MM.1S (cell line): ENCODE measurements around the gene RBFOX1.

Experiments used
- DNase-seq: peaks from one replicate; pipeline ENCODE4 v3.0.0-alpha.2; 2015
- H2AFZ ChIP-seq: fragments of 300-600 bp; sonication (generic); 2 replicates; pipeline ENCODE4 v1.6.0; 2016; ENCODE audit warnings: antibody characterized with exemption, low read length
- H3F3A ChIP-seq: fragments of 300-600 bp; sonication (generic); 2 replicates; pipeline ENCODE4 v1.6.1; 2016; ENCODE audit warnings: mild to moderate bottlenecking, antibody characterized with exemption, low read length, moderate library complexity, mixed read lengths; ENCODE audit not compliant: insufficient read depth
- H3K27ac ChIP-seq: fragments of 300-600 bp; sonication (generic); 2 replicates; pipeline ENCODE4 v1.5.1; 2016; ENCODE audit warnings: mild to moderate bottlenecking, low read length
- H3K27me3 ChIP-seq: fragments of 300-600 bp; sonication (generic); replicated peaks from 2 replicates; pipeline ENCODE4 v1.6.0; 2016; ENCODE audit warnings: low read length; ENCODE audit not compliant: insufficient read depth
- H3K36me3 ChIP-seq: fragments of 300-600 bp; sonication (generic); replicated peaks from 2 replicates; pipeline ENCODE4 v1.6.1; 2016; ENCODE audit warnings: mild to moderate bottlenecking, low read length, mixed read lengths; ENCODE audit not compliant: insufficient read depth
- H3K4me1 ChIP-seq: fragments of 300-600 bp; sonication (generic); 2 replicates; pipeline ENCODE4 v1.6.1; 2016; ENCODE audit warnings: low read length, mixed read lengths
- H3K4me2 ChIP-seq: fragments of 300-600 bp; sonication (generic); 2 replicates; pipeline ENCODE4 v1.6.0; 2016; ENCODE audit warnings: low read depth, low read length
- H3K4me3 ChIP-seq: fragments of 300-600 bp; sonication (generic); 2 replicates; pipeline ENCODE4 v1.5.1; 2016; ENCODE audit warnings: low read length, mixed read lengths
- H3K79me2 ChIP-seq: fragments of 300-600 bp; sonication (generic); 2 replicates; pipeline ENCODE4 v1.6.1; 2016; ENCODE audit warnings: mixed run types, low read length, mixed read lengths
- H3K9ac ChIP-seq: fragments of 300-600 bp; sonication (generic); 2 replicates; pipeline ENCODE4 v1.6.1; 2016; ENCODE audit warnings: low read length, mixed read lengths
- H3K9me2 ChIP-seq: fragments of 300-600 bp; sonication (generic); replicated peaks from 2 replicates; pipeline ENCODE4 v1.6.1; 2016; ENCODE audit warnings: mild to moderate bottlenecking, low read length, mixed read lengths; ENCODE audit not compliant: insufficient read depth
- H3K9me3 ChIP-seq: fragments of 300-600 bp; sonication (generic); replicated peaks from 2 replicates; pipeline ENCODE4 v1.6.1; 2016; ENCODE audit warnings: mild to moderate bottlenecking, low read length, mixed read lengths; ENCODE audit not compliant: insufficient read depth
- H4K20me1 ChIP-seq: fragments of 300-600 bp; sonication (generic); 2 replicates; pipeline ENCODE4 v1.6.1; 2016; ENCODE audit warnings: mild to moderate bottlenecking, low read length, moderate library complexity, mixed read lengths; ENCODE audit not compliant: insufficient read depth
- EZH2 ChIP-seq: fragments of 300-600 bp; sonication (generic); optimal IDR thresholded peaks from 2 replicates; pipeline ENCODE3; 2017; ENCODE audit warnings: low read depth, mild to moderate bottlenecking, antibody characterized with exemption, low read length, mixed read lengths
- EZH2phosphoT487 ChIP-seq: fragments of 300-600 bp; sonication (generic); IDR thresholded peaks from 2 replicates; pipeline ENCODE4 v1.6.1; 2018; ENCODE audit warnings: antibody characterized with exemption, low read length
- TF ChIP-seq, protein P1 (sequence below): fragments of 300-600 bp; sonication (generic); IDR thresholded peaks from 2 replicates; pipeline ENCODE4 v1.5.1; 2016; ENCODE audit warnings: antibody characterized with exemption, low read length, mixed read lengths

The RBFOX1 gene

DNA sequence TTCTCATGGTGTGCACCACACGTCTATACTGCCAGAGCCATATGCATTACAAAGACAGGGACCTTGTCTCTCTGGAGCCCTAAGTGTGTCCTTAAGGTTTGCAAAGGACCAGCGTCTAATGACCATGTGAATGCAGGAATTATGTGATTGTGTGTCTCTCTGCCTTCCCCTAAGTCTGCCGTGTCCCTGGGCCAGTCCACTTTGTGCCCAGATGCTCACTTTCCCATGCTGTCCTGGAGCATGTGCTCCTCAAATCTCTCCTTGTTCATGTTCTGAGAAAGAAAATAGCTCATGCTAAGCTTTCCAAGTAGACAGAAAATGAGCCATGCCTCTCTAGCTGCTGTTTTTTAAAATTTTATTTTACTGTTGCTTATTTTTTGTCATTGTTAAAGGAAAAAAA lies 125.5 kb downstream of the RBFOX1 start:
- Histone ChIP-seq H3K9ac (no peak overlapping the region), H3K4me3 (no peak overlapping the region), H3K27me3 (no peaks in the 10 kb centered on the region), H3K4me1 (no peaks in the 10 kb centered on the region), H3K36me3 (no peaks in the 10 kb centered on the region), H3K9me2 (no peaks in the 10 kb centered on the region), H3F3A (no peaks in the 10 kb centered on the region), H3K9me3 (no peaks in the 10 kb centered on the region), H3K4me2 (no peak overlapping the region), H4K20me1 (no peaks in the 10 kb centered on the region), H3K79me2 (no peaks in the 10 kb centered on the region), H3K27ac (no peak overlapping the region), H2AFZ (no peak overlapping the region)
- DNase-seq = no peak
- TF ChIP-seq EZH2 (no peak), EZH2phosphoT487 (no peak)
- TF ChIP-seq, protein P1, sequence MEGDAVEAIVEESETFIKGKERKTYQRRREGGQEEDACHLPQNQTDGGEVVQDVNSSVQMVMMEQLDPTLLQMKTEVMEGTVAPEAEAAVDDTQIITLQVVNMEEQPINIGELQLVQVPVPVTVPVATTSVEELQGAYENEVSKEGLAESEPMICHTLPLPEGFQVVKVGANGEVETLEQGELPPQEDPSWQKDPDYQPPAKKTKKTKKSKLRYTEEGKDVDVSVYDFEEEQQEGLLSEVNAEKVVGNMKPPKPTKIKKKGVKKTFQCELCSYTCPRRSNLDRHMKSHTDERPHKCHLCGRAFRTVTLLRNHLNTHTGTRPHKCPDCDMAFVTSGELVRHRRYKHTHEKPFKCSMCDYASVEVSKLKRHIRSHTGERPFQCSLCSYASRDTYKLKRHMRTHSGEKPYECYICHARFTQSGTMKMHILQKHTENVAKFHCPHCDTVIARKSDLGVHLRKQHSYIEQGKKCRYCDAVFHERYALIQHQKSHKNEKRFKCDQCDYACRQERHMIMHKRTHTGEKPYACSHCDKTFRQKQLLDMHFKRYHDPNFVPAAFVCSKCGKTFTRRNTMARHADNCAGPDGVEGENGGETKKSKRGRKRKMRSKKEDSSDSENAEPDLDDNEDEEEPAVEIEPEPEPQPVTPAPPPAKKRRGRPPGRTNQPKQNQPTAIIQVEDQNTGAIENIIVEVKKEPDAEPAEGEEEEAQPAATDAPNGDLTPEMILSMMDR = no peak

DNA sequence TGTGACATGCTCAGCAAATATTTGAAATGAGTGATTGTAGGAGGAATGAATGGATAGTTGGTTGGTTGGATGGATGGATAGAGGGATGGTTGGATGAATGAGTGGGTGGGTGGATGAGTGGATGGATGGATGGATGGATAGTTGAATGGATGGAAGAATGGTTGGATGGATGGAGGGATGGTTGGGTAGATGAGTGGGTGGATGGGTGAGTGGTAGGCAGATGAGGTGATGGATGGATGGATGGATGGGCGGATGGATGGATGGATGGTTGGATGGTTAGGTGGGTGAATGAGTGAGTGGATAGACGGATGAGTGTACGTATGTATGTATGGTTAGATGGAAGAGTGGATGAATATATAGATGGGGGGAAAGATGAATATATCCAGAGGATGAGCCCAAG lies 137.7 kb downstream of the RBFOX1 start:
- no peaks in the 10 kb centered on the region for H3K79me2 ChIP-seq
- DNase-seq = no peak
- H3K9me3 ChIP-seq = no peaks in the 10 kb centered on the region
- H3K9ac ChIP-seq = no peak overlapping the region
- no peak overlapping the region for H3K27ac ChIP-seq
- no peaks in the 10 kb centered on the region for H3K27me3 ChIP-seq
- no peaks in the 10 kb centered on the region for H3K9me2 ChIP-seq
- no peak overlapping the region for H3K4me3 ChIP-seq
- H3K4me1 ChIP-seq = no peaks in the 10 kb centered on the region
- TF ChIP-seq EZH2 (no peak), EZH2phosphoT487 (no peak)
- TF ChIP-seq, protein P1 = no peak
- no peaks in the 10 kb centered on the region for H4K20me1 ChIP-seq
- no peaks in the 10 kb centered on the region for H3F3A ChIP-seq
- H3K4me2 ChIP-seq = no peak overlapping the region
- no peak overlapping the region for H2AFZ ChIP-seq
- H3K36me3 ChIP-seq = no peaks in the 10 kb centered on the region

DNA sequence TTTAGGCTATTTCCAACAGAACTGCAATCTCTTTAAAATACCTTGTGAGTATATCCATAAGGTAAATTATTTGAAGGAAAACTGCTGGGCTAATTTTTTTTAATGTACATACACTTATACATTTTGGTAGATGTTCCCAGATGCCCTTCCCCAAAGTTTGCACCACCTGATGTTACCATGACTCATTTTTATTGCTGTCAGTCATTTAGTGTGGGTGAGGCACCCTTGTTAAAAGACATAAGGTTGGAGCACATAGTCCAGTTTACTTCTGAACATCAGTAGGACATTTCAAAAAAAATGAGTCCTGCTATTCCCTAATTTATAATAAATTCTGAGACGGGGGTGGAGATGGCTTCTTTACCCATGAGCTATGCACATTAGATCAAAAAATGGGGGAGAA lies 138.6 kb downstream of the RBFOX1 start:
- Histone ChIP-seq H3K4me3 (no peak overlapping the region), H3K9ac (no peak overlapping the region), H3K79me2 (no peaks in the 10 kb centered on the region), H4K20me1 (no peaks in the 10 kb centered on the region), H3F3A (no peaks in the 10 kb centered on the region), H3K27me3 (no peaks in the 10 kb centered on the region), H3K4me1 (no peaks in the 10 kb centered on the region), H3K9me3 (no peaks in the 10 kb centered on the region), H3K4me2 (no peak overlapping the region), H3K9me2 (no peaks in the 10 kb centered on the region), H3K27ac (no peak overlapping the region), H2AFZ (no peak overlapping the region), H3K36me3 (no peaks in the 10 kb centered on the region)
- DNase-seq = no peak
- no peak for TF ChIP-seq EZH2
- TF ChIP-seq EZH2phosphoT487 = no peak
- TF ChIP-seq, protein P1 = no peak
